A204.1 (cell line): ENCODE results near the gene NFIC.

Experiments used
- FAIRE-seq: peaks from 2 replicates; lab custom pipeline; 2012; peaks lifted over from hg19 to GRCh38; lab: Jason Lieb, UNC

NFIC gene

GRCh38 chr19:3512562-3513228 is 146.3 kb downstream of the NFIC start:
- FAIRE-seq: no peak

- FAIRE-seq: no peak
Measured at GRCh38 chr19:3513229-3514140, 147.1 kb downstream of the NFIC start.

GRCh38 chr19:3514930-3515329 is 148.5 kb downstream of the NFIC start:
- FAIRE-seq: no peak

GRCh38 chr19:3515891-3516422 is 149.6 kb downstream of the NFIC start:
- FAIRE-seq: no peak

- FAIRE-seq: no peak
Measured at GRCh38 chr19:3516675-3517207, 150.4 kb downstream of the NFIC start.

- FAIRE-seq: no peak
Measured at GRCh38 chr19:3517638-3518037, 151.3 kb downstream of the NFIC start.

- no peak for FAIRE-seq
Measured at GRCh38 chr19:3518255-3518654, 151.9 kb downstream of the NFIC start.

GRCh38 chr19:3518659-3519058 is 152.3 kb downstream of the NFIC start:
- no peak for FAIRE-seq
